Peyer's patch (tissue), 4 donors: Measurements from ENCODE around the gene CDKN2AIPNL. TPM values are rescaled to one million over a fixed set of nuclear protein-coding genes. Genes with fewer than 3 reads are reported as not detected.

ENCODE experiments used
- DNase-seq, 3 donors: peaks; one replicate each; pipeline ENCODE4 v3.0.0-alpha.2; 2017 to 2019
- H3K27ac ChIP-seq, 4 donors: fragments of 200-600 bp; sonication (generic); one replicate each; pipeline ENCODE4 v1.5.1; 2016 to 2019
- H3K27me3 ChIP-seq, 2 donors: fragments of 200-600 bp; sonication (generic); one replicate each; pipeline ENCODE4 v1.5.1; 2019
- H3K36me3 ChIP-seq, 3 donors: fragments of 200-600 bp; sonication (generic); one replicate each; pipeline ENCODE4 v1.5.1; 2016 to 2019
- H3K4me1 ChIP-seq, 4 donors: fragments of 200-600 bp; sonication (generic); one replicate each; pipeline ENCODE4 v1.5.1; 2016 to 2019
- H3K4me3 ChIP-seq, 4 donors: fragments of 200-600 bp; sonication (generic); 1 replicate in 3 of 4; 2 replicates in 1 of 4; pipeline ENCODE4 v1.5.1; 2016 to 2019; ENCODE audit warnings: mild to moderate bottlenecking in 1 of 4
- H3K9me3 ChIP-seq, 4 donors: fragments of 200-600 bp; sonication (generic); one replicate each; pipeline ENCODE4 v1.5.1; 2016 to 2019; ENCODE audit warnings: mild to moderate bottlenecking in 1 of 4
- POLR2A ChIP-seq, 2 donors: fragments of 450-650 bp; IDR thresholded peaks; one replicate each; pipeline ENCODE4 v1.5.1; 2017; ENCODE audit warnings: antibody characterized with exemption in 2 of 2, mild to moderate bottlenecking in 2 of 2, moderate library complexity in 2 of 2
- total RNA-seq, 4 donors: library from RNA; depleted of rRNA; stranded (reverse); fragments of >200 nt; gene quantifications; one replicate each; pipeline ENCODE4 v1.1.0, GENCODE V29; 2016
- TF ChIP-seq, protein P1 (sequence below), 6 experiments: fragments of 450-650 bp in 4 of 6; fragments of 200-600 bp in 2 of 6; sonication (generic) in 1 of 6; IDR thresholded peaks; one replicate each; pipeline ENCODE4 v1.5.1; 2017 to 2019; ENCODE audit warnings: antibody characterized with exemption in 6 of 6, mild to moderate bottlenecking in 3 of 6, moderate library complexity in 1 of 6

The CDKN2AIPNL gene
- total RNA-seq, 4 donors from 2014 or later, result 13.1 to 25.9 (median 21.9) TPM

DNA sequence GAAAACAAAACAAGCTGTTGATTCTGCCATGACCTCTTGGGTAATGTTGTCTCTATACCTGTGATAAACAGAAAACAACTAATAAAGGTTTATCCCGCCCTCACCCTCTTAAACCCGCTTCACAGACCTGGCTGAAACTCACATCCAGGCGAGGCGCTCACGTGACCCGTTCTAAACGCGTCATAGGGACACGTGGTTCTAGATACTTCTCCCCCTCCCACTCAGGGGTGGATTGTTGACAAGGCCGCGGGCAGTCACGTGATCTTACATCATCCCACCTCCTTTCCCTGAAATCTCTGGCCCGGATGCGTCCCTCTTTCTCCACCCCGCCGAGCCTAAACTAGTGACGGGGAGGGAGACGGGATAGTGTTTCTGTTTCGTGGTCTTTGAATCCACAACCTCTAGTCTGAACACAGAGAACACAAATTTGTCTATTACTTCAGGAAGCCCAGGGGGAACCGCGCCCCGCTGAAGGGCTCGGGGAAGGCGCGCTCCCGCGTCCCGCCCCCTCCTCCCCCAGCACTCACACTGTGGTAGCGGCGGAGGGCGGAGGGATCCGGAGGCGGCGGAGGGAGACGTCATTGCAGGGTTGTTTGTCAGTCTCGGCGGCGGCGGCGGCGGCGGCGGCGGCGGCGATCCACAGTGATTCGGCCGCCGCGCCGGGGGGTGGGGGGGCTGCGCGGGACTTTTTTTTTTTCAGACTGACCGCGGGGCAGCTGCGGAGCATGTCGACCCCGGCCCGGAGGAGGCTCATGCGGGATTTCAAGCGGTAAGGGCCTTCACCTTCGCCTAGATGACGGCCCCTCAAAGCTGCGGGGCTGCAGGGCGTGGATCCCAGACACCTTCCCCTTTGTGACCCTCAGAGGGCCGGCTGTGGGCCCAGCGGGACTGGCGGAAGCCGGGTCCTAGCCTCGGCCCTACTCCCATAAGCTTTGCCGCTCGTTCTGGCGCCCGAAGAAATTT lies 40.5 kb downstream of the CDKN2AIPNL start, which contains the start of gene UBE2B:
UBE2B (plus strand) TSS at position 699 of the 963 bp plus-strand sequence; CDS start at position 726, 27 bp downstream.
- TF ChIP-seq, protein P1, sequence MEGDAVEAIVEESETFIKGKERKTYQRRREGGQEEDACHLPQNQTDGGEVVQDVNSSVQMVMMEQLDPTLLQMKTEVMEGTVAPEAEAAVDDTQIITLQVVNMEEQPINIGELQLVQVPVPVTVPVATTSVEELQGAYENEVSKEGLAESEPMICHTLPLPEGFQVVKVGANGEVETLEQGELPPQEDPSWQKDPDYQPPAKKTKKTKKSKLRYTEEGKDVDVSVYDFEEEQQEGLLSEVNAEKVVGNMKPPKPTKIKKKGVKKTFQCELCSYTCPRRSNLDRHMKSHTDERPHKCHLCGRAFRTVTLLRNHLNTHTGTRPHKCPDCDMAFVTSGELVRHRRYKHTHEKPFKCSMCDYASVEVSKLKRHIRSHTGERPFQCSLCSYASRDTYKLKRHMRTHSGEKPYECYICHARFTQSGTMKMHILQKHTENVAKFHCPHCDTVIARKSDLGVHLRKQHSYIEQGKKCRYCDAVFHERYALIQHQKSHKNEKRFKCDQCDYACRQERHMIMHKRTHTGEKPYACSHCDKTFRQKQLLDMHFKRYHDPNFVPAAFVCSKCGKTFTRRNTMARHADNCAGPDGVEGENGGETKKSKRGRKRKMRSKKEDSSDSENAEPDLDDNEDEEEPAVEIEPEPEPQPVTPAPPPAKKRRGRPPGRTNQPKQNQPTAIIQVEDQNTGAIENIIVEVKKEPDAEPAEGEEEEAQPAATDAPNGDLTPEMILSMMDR (IDR thresholded peaks at IDR 0.05), result peak in 1 of 6 experiments; percentile 15
- peak; percentile 63 to 73 for TF ChIP-seq POLR2A (IDR thresholded peaks at IDR 0.05)
- peak within 1 kb of the TSS; percentile 87 to 96 (median 92) for H3K4me3 ChIP-seq
- H3K36me3 ChIP-seq, result peaks cover 0 to 14% (median 0%) of the 10 kb centered on the region in 3 donors
- H3K27ac ChIP-seq, result peak within 1 kb of the TSS; percentile 96 to 99 (median 98)
- DNase-seq, result peak; percentile 96 to 100 (median 100)
- H3K9me3 ChIP-seq, result no peaks in the 10 kb centered on the region
- no peaks in the 10 kb centered on the region for H3K27me3 ChIP-seq
- peaks cover 0 to 18% (median 5%) of the 10 kb centered on the region in 4 donors for H3K4me1 ChIP-seq

DNA sequence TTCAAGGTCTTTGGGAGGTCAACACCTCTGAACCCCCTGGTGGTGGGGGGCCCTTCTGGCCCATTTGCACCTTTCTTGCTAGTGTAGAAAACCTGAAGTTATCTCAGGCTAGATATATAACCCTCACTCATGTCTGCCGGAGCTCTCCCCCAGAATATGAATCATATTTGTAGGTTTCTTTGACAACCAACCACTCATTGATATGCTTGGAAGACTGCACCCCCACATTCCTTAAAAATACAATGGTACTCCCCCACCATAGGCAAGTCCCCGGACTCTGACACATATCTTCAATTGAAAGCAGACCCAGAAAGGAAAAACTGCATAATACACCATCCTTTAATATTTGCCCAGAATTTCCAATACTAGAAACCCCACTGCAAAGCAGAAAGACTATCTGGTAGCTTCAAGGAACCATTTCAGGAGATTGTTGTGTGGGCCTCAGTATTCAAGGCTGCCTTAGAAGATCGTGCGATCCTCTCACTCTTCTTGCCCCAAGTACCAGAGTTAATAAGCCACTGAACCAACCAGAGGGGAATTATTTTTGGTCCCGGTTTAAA lies 41.3 kb downstream of the CDKN2AIPNL start:
- no peaks in the 10 kb centered on the region for H3K27me3 ChIP-seq
- TF ChIP-seq, protein P1 (IDR thresholded peaks at IDR 0.05), result no peak
- TF ChIP-seq POLR2A (IDR thresholded peaks at IDR 0.05), result no peak
- H3K36me3 ChIP-seq, result peaks cover 0 to 10% (median 0%) of the 10 kb centered on the region in 3 donors
- H3K9me3 ChIP-seq, result no peaks in the 10 kb centered on the region
- no peak for DNase-seq
- peak overlapping the region; percentile 87 to 96 (median 92) for H3K4me3 ChIP-seq
- peaks cover 0 to 18% (median 5%) of the 10 kb centered on the region in 4 donors for H3K4me1 ChIP-seq
- peak overlapping the region; percentile 96 to 99 (median 98) for H3K27ac ChIP-seq

DNA sequence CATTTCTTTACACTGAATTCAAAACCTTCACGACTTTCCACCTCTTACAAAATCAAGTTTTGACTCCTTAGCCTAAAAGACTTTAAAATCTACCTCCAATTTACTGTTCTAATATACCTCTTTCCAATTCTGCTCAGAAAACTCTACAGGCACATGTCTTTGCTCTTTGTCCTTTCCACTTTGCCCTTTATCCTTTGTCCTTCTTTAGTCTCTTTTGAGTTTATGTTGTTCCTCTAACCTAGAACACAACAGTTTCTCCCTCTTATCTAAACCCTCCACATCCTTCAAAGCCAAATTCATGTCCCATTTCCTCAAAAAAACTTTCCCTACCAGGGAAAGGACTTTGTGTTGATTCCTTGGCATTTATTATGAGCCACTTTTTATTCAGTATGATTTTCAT lies 46.1 kb downstream of the CDKN2AIPNL start:
- Histone ChIP-seq H3K27me3 (no peaks in the 10 kb centered on the region), H3K9me3 (no peaks in the 10 kb centered on the region), H3K36me3 (no peaks in the 10 kb centered on the region), H3K4me1 (peaks cover 0 to 10% (median 2%) of the 10 kb centered on the region in 4 donors), H3K4me3 (no peak overlapping the region), H3K27ac (no peak overlapping the region)
- DNase-seq, result no peak
- TF ChIP-seq, protein P1 (IDR thresholded peaks at IDR 0.05), result no peak

DNA sequence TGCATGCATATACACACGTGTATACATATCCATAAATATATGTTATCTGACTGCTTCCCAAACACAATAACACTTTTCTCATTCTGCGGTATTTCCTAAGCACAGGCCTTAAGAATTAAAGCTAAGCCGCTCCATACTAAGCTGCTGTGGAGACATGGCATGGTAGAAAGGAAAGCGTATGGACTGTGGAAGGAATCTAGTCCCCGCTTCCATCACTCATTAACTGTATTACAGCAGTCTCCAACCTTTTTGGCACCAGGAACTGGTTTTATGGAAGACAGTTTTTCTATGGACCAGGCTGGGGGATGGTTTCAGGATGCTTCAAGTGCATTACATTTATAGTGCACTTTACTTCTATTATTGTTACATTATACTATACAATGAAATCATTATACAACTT lies 56.0 kb downstream of the CDKN2AIPNL start:
- Histone ChIP-seq H3K36me3 (no peaks in the 10 kb centered on the region), H3K9me3 (no peaks in the 10 kb centered on the region), H3K27ac (no peak overlapping the region), H3K27me3 (no peaks in the 10 kb centered on the region), H3K4me3 (no peak overlapping the region), H3K4me1 (no peaks in the 10 kb centered on the region)
- DNase-seq, result no peak
- TF ChIP-seq, protein P1 (IDR thresholded peaks at IDR 0.05), result no peak
- no peak for TF ChIP-seq POLR2A (IDR thresholded peaks at IDR 0.05)

Other genes with a start within 250 kb of the CDKN2AIPNL start
- 100 to 1,000 TPM in 3 of 4 donors, 10 to 100 TPM in 1; 89.4 to 155 (median 129) TPM for gene SKP1, start 234.9 kb downstream of the CDKN2AIPNL start, total RNA-seq
- 100 to 1,000 TPM in 2 of 4 donors, 10 to 100 TPM in 2; 85.0 to 128 (median 104) TPM for gene PPP2CA, start 185.8 kb downstream of the CDKN2AIPNL start, total RNA-seq
- gene CDKL3, start 44.7 kb downstream of the CDKN2AIPNL start, total RNA-seq, result not detected
- 10 to 100 TPM; 38.8 to 62.9 (median 55.4) TPM for gene UBE2B, start 40.3 kb downstream of the CDKN2AIPNL start, total RNA-seq
- 10 to 100 TPM; 51.5 to 77.6 (median 57.4) TPM for gene JADE2, start 113.8 kb upstream of the CDKN2AIPNL start, total RNA-seq
- 100 to 1,000 TPM; 102 to 126 (median 118) TPM for gene SAR1B, start 220.9 kb upstream of the CDKN2AIPNL start, total RNA-seq
- 10 to 100 TPM; 17.3 to 54.8 (median 40.4) TPM for gene SEC24A, start 236.9 kb upstream of the CDKN2AIPNL start, total RNA-seq